GM21515 (cell line): ENCODE data around the gene DCP1A.
"Not testable (repeated sequence)": the region's sequence is repeated elsewhere in the genome, so short reads cannot be mapped to it uniquely, and the experiment has no call there.

ENCODE experiments used
- ATAC-seq: cut with Tn5 transposase; IDR thresholded peaks from one replicate; pipeline ENCODE4 v1.9.1; 2021; ENCODE audit not compliant: unreplicated experiment

Gene DCP1A

DNA sequence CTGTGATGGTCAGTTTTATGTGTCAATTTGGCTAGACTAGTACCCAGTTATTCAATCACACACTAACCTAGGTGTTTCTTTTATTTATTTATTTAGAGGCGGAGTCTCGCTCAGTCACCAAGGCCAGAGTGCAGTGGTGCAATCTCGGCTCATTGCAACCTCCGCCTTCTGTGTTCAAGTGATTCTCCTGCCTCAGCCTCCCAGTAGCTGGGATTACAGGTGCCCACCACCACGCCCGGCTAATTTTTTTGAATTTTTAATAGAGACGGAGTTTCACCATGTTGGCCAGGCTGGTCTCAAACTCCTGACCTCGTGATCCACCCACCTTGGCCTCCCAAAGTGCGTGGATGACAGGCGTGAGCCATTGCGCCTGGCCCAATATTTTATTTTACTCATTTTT, 78.2 kb downstream of the DCP1A start:
- ATAC-seq: not testable (repeated sequence)

DNA sequence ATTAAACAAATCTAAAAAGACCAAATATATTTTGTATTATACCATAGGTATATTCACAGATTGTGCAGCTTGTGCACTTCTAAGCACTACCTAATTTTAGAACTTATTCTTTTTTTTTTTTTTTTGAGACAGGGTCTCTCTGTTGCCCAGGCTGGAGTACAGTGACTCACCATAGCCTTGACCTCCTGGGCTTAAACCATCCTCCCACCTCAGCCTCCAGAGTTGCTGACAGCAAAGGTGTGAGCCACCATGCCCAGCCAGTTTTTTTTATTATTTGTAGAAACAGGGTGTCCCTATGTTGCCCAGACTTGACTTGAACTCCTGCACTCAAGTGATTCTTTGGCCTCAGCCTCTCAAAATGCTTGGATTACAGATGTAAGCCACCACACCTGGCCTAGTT, 79.6 kb downstream of the DCP1A start:
- ATAC-seq: no peak

DNA sequence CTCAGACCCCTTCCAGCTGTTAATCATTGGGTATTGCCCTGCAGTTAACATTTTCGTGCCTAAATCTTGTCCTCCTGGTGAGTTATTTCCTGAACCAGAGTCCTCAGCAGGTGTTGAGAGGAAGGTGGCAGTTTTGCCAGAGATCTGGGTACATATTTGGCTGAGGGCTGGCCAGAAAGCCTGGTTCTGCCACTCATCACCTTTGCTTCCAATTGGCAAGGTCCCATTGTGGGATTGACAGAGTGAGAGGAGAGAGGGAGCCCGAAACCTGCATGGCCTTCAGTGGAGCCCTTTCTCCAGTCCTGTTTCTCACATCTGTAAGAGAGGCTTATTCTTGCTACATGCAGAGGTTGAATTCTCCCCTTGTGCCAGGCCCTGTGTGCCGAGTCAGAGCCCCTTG, 82.6 kb downstream of the DCP1A start:
- ATAC-seq: no peak

DNA sequence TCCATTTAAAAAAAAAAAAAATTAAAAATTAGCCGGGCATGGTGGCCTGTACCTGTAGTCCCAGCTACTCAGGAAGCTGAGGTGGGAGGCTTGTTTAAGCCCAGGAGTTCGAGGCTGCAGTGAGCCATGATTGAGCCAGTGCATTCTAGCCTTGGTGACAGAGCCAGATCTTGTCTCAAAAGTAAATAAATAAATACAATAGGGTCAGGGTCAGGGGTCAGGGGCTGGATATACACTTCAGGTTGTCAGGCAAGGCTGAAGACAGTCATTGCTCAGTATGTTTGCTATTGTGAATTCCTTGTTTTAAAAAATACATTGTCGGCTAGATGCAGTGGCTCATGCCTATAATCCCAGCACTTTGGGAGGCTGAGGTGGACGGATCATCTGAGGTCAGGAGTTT, 83.4 kb downstream of the DCP1A start:
- no peak for ATAC-seq

DNA sequence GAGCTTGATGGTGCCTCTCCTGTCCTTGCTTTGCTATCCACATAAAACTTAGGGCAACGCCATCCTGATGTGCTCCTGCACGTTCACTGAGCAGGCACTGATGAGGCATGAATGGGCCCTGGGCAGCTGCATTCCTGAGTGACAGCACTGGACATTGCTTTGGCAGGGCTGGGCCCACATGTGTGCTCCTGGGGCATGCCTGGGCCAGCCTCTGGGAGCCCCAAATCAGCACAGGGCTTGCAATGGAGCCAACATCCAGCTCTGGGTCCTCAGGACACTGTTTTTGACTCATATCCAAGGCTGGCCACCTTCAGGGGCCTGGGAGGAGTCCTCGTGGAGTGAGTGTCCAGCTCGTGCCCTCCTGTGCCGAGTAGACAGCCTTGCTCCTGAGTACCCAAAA, 85.6 kb downstream of the DCP1A start:
- ATAC-seq: no peak

DNA sequence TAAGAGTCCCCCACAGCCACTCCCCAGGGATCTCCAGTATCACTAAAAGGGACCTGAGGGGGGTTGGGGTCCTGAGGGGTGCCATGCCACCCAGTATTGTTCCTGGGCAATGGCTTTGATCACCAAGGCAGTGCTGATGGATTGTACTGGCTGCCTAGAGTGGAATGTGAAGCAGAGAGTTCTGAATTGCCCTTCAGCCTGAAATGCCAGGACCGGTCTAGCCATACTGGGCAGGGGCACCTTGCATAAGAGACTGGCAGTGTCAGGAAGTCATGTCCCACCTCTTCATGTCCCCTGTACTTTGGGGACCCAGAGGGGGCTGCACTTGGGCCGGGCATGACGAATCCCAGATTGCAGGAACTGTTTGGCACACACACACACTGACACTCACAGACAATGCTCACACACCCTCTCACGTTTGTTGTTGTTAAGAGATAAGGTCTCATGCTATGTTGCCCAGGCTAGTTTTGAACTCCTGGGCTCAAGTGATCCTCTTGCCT, 87.0 kb downstream of the DCP1A start:
- no peak for ATAC-seq

DNA sequence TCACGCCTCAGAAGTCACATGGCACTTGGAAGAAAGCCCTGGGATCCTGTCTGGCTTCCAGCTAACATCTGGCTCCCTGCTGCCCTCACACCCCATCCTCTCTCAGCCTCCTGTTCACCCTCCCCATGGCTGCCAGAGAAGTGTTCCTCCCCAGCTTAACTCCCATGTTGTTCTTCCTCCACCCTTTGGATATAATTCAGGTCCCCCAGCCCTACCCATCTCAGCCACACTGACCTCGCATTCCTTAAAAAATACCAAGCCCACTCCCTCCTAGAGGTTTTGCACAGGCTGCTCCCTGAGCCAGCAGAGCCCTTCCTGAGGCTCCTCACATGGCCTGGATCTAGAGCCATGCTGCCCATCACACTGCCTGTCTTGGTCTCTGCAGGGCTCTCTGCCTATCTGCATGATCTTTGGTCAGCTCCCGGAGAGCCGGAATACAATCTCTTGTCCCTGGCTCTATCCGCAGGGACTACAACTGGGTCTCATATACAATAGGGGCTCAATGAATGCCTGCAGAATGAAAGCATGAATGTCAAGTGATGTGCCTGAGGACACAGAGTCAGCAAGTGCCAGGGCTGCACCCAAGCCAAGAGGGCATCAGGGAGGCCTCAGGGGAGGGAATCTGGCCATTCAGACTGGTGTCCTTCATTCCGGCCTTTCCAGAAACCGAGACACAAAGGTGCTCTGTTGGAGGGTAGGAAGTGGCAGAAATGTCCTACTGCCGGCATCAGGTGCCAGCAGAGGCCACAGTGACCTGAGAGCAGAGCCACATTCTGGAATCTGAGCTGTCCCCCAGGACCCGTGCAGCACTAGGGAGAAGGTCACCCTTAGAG, 87.7 kb downstream of the DCP1A start:
- ATAC-seq: no peak

DNA sequence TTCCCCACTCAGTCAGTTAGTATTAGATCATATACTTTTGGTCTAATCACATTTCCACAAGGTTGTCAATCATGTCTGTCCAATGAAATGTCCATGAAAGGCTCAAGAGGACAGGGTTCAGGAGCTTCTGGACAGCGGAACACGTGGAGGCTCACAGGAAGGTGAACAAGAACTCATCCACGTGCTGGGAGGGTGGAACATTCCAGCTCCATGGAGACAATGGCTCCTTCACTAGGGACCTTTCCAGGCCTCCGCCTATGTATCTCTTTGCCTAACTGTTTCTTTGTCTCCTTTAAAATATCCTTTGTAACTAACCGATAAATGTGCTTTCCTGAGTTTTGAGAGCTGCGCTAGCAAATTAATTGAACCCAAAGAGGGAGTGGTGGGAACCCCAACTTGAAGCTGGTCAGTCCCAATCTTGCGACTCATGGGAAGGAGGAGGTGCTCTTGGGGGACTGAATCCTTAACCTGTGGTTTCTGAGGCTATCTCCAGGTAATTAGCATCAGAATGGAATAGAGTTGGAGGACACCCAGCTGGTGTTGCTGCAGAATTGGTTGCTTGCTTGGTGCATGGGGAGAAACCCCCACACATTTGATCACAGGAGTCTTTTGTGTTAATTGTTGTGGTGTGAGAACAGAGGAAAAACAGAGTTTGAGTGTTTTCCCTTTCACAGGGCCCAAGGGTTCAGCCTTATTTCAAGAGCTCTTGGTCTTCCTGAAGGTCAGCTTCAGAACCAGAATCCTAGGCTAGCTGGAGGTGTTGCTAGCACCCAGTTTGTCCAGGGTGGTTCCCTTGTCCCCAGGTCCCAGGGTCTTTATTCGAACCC, 88.5 kb downstream of the DCP1A start:
- ATAC-seq: no peak

DNA sequence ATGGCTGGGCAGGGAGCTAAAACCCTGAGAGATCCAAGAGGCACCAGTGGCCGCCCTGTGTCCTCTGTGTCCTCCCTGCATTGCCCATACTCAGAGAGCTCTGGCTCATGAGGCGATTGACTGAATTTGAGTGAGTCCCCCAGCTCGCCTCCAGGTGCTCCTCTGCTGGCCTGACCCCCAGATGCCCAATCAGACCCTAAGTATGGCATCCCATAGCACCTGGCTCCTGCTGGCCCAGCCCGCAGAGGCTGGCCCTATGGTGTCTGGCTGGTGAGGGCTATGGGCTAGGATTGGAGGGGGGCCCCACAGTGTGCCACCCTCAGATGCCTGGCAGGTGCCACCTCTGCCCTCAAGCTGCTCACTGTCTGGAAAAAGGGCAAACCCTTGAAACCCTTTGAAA, 89.9 kb downstream of the DCP1A start:
- ATAC-seq: no peak

DNA sequence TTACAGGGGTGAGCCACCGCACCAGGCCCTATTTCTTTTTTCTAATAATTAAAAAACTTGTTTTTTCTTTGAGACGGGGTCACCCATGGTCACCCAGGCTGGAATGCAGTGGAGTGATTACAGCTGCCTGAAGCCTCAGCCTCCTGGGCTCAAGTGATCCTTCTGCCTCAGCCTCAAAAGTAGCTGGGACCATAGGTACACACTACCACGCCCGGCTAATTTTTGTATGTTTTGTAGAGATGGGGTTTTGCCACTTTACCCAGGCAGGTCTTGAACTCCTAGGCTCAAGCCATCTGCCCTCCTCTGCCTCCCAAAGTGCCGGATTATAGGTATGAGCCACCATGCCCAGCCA, 90.7 kb downstream of the DCP1A start:
- no peak for ATAC-seq

DNA sequence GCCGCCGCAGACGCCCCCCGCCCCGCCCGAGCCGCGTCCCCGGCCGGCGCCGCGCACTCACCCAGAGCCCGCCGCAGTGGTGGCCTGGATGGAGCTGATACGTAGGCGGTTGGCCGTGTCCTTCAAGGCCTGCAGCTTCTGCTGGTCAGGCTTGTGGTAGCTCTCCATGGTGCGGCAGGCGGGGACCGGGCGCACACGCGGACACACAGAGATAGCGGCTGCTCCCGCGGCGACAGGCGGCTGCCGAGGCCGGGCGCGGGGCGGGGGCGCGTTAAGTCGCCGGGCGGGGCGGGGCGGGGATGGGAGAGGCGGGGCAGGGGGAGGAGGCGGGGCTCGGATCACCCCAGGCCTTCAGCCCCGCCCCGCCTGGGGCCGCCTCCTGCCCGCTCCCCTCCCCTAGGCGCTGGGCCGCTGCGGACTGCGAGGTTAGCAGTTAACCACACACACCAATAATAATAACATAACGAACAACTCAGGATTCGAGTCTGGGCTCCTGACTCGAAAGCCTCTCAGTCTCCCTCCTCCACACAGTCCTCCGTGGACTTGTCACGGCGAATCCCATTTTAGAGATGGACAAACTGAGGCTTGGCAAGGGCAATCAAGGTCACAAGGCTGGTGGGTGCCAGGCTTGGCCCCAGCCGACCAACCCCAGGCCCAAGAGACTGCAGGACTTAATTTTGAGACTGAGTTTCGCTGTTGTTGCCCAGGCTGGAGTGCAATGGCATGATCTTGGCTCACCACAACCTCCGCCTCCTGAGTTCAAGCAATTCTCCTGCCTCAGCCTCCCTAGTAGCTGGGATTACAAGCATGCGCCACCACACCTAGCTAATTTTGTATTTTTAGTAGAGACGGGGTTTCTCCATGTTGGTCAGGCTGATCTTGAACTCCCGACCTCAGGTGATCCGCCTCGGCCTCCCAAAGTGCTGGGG, 91.3 kb downstream of the DCP1A start, which contains the start of gene TKT:
Gene TKT (minus strand): TSS at position 248 of the 929 bp plus-strand sequence. CDS start 80 bp downstream, at position 168.
- ATAC-seq: peak; percentile 41

DNA sequence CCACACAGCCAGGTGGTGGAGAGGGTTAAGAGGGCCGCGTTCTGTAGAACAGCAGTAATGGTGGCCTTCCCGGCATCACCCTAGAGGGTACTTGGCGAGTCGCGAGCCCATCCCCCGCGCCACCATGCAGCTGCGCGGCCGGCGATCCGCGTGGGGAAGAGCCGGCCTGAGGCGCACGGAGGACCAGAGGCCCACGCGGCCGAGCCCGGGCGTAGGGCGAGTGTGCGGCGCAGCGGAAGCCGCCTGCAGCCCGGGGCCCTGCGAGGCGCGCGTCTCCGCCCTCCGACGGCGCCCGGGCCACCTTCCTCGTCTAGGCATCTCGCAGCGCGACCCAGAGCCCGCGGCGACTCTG, 91.9 kb downstream of the DCP1A start:
- ATAC-seq: peak; percentile 45

DNA sequence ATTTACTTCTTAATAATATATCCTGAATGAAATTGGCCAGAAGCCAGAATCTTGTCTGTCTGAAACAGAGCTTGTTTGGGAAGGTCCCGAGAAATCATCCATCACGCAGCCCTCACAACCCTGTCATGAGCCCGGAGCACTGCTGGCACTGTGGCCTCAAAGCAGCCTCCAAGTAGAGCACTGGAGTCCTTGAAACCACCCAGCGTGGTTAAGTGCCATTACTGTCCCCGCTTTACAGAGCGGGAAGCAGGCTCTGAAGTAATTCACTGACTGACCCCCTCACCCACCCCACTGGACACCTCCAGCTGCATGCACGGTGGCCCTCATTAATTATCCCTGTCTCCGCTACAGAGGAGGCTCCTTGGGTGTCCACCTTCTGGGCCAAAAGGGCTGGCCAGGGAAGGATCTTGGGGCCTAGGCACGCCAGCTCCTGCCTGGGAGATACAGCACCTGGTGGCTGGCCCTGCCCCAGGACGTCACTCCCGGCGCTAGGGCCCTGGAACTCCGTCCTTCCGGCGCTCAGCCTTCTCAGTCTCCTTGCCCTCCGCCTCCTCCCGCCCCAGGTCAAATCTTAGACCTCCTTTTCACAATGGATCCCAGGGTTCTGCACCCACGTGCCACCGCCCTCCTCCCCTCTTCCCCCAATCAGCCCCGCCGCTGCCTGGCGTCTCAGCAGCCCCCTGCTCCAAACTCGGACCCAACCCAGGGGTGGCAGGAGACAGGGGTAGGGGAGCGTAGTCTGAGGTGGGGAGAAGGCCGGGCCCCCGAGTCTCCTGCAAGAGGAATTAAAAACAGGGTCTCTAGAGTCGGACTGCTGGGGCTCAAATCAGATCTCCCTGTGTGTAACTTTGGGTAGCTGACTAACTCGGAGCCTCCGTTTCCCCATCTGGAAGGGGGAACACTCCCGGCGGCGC, 92.6 kb downstream of the DCP1A start:
- ATAC-seq: peak; percentile 45

DNA sequence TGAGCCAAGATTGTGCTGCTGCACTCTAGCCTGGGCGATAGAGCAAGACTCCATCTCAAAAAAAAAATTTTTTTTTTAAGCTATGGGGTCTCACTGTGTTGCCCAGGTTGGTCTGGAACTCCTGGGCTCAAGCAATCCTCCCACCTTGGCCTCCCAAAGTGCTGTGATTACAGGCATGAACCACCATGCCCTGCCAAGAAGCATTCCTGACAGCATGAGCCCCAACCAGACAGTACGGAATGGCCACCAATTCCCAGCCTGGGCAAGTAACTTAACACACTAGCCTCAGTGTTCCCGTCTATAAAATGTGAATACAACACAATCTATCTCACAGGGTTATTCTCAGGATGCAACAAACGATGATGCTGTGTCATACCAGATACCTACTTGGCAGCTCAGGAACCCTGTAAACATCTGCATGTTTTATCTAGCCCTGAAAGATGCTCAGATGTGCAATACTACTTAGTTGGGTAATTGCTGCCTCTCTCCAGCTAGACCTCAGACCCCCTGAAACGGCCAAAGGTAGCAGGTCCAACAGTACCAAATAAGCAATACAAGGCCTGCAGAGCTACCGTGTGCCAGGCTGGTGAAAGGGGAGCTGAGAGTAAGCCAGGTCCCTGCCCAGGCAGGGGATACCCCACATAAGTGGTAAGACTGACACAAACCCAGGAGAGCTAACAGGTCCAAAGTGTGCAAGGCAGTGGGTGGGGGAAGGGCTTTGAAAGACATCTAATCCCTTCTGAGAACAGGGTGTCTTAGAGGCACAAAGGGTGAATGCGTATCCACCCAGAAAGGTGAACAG, 93.4 kb downstream of the DCP1A start:
- no peak for ATAC-seq

DNA sequence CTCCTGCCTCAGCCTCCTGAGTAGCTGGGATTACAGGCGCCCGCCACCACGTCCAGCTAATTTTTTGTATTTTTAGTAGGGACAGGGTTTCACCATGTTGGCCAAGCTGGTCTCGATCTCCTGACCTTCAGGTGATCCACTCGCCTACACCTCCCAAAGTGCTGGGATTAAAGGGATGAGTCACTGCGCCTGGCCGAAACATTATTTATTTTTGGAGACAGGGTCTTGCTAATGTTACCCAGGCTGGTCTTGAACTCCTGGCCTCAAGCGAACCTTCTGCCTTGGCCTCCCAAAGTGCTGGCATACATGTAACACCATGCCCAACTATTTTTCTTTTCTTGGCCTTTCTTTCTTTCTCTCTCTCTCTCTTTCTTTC, 94.4 kb downstream of the DCP1A start:
- ATAC-seq: not testable (repeated sequence)

DNA sequence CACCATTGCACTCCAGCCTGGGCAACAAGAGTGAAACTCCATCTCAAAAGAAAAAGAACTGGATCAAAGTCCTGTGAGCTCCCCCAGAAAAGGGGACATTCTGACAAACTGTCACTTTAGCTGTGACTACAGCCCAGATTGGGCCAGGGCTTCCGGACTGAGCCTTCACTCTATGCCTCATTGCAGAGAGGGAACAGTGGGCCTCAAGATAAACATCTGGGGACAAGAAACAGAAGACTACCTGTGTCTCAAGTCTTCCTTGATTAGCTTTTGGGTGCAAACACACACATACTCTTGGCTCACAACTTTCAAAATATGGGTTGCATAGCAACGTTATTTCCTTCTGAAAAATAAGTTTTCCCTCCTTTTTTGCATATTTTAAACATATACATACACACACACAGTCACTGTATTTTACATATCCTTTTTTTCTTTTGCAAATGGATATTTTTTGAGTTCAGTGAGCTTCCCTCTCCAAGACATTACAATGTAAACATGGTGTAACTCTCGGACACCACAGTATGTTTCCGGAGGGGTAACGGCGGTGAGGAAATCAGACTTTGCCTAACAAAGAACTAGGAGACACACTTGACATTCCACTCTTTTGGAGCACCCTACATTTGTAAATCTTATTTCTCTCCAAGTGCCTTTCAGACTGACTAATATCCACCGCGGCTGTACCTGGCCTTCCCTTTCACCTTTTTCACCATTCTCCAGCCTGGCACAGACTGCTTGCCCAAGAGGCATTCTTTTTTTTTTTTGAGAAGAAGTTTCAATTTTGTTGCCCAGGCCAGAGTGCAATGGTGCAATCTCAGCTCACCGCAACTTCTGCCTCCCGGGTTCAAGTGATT, 95.0 kb downstream of the DCP1A start:
- ATAC-seq: no peak

DNA sequence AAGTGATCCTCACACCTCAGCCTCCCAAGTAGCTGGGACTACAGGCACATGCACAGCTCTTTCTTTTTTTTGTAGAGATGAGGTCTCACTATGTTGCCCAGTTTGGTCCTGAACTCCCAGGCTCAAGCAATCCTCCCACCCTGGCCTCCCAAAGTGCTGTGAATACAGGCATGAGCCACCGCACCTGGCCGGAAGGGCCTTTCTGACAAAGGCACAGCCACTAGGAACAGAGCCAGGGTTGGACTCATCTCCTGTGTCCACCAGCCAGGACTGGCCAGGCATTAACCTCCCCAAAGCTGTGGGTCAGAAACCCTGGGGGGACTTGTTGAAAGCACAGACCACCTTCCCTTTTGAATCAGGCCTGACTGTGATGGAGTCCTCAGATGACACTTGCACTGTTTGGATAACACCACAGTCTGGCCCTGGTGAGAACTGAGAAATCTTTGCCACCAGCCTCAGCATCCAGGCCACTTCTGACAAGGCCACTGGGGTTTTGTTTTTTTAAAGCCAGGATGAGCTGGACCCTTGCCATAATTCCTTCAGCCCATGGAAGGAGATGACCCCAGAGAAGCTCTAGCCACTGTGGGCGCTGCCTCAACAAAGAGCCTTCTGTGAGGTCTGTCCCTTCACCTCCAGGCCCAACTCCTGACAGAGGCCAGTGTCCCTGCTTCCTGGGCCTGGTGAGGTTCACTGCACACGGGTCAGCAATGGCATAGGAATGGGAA, 96.3 kb downstream of the DCP1A start:
- ATAC-seq: no peak

DNA sequence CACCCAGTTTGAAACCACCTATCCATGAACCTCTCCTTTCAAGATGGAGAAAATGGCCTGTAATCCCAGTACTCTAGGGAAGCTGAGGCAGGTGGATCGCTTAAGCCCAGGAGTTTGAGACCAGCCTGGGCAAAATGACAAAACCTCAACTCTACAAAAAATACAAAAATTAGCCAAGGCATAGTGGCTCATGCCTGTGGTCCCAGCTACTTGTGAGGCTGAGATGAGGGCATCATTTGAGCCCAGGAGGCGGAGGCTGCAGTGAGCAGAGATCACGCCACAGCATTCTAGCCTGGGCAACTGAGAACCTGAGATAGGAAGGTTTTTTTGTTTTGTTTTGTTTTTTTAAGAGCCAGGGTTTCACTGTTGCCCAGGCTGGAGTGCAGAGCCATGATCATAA, 96.9 kb downstream of the DCP1A start:
- no peak for ATAC-seq
